ENCODE results near the gene DACH2. TPM values are rescaled to one million over a fixed set of nuclear protein-coding genes. Genes with fewer than 3 reads are reported as not detected.
"Not testable (repeated sequence)": the region's sequence is repeated elsewhere in the genome, so short reads cannot be mapped to it uniquely, and the experiment has no call there.

Gene DACH2
- total RNA-seq, 1 donor from 2014 or later, result not detected

- intact Hi-C loops (cut with micrococcal nuclease); DNase-seq (ENCODE audit: low spot score); H3K36me3 Mint-ChIP-seq (ENCODE audit: low read depth); H3K27ac Mint-ChIP-seq; H3K27me3 Mint-ChIP-seq (ENCODE audit: insufficient read depth); H3K9me3 Mint-ChIP-seq; H3K4me1 Mint-ChIP-seq (ENCODE audit: low read depth); H3K4me3 Mint-ChIP-seq: not testable (repeated sequence)
These were observed 33.1 kb downstream of the DACH2 start for GRCh38 chrX:86181325-86181724.

GRCh38 chrX:86192827-86193226, 44.6 kb downstream of the DACH2 start:
- intact Hi-C loops (cut with micrococcal nuclease), result loop anchor here (5.0 kb wide), 1 partner anchor 341 kb away; no protein-coding TSS in a partner anchor
- Mint-ChIP-seq H3K27ac (no peak overlapping the region), H3K4me1 (ENCODE audit: low read depth) (no peaks in the 10 kb centered on the region), H3K36me3 (ENCODE audit: low read depth) (no peaks in the 10 kb centered on the region), H3K9me3 (peaks cover 3% of the 10 kb centered on the region), H3K27me3 (ENCODE audit: insufficient read depth) (no peaks in the 10 kb centered on the region), H3K4me3 (no peak overlapping the region)
- no peak for DNase-seq (ENCODE audit: low spot score)

GRCh38 chrX:86194758-86195157, 46.5 kb downstream of the DACH2 start:
- Mint-ChIP-seq H3K4me1 (ENCODE audit: low read depth) (no peaks in the 10 kb centered on the region), H3K9me3 (peaks cover 3% of the 10 kb centered on the region), H3K4me3 (no peak overlapping the region), H3K36me3 (ENCODE audit: low read depth) (no peaks in the 10 kb centered on the region), H3K27me3 (ENCODE audit: insufficient read depth) (no peaks in the 10 kb centered on the region), H3K27ac (no peak overlapping the region)
- intact Hi-C loops (cut with micrococcal nuclease), result loop anchor here (5.0 kb wide), 1 partner anchor 342 kb away; no protein-coding TSS in a partner anchor
- DNase-seq (ENCODE audit: low spot score), result no peak

GRCh38 chrX:86195343-86195742, 47.1 kb downstream of the DACH2 start:
- H3K4me3 Mint-ChIP-seq, result no peak overlapping the region
- H3K4me1 Mint-ChIP-seq (ENCODE audit: low read depth), result no peaks in the 10 kb centered on the region
- H3K27ac Mint-ChIP-seq, result no peak overlapping the region
- DNase-seq (ENCODE audit: low spot score), result no peak
- no peaks in the 10 kb centered on the region for H3K36me3 Mint-ChIP-seq (ENCODE audit: low read depth)
- peaks cover 1% of the 10 kb centered on the region for H3K27me3 Mint-ChIP-seq (ENCODE audit: insufficient read depth)
- intact Hi-C loops (cut with micrococcal nuclease), result no loop called here
- H3K9me3 Mint-ChIP-seq, result peaks cover 3% of the 10 kb centered on the region

GRCh38 chrX:86197815-86198214, 49.6 kb downstream of the DACH2 start:
- H3K36me3 Mint-ChIP-seq (ENCODE audit: low read depth), result no peaks in the 10 kb centered on the region
- peaks cover 3% of the 10 kb centered on the region for H3K9me3 Mint-ChIP-seq
- intact Hi-C loops (cut with micrococcal nuclease), result no loop called here
- H3K27ac Mint-ChIP-seq, result no peak overlapping the region
- no peaks in the 10 kb centered on the region for H3K4me1 Mint-ChIP-seq (ENCODE audit: low read depth)
- DNase-seq (ENCODE audit: low spot score), result no peak
- peaks cover 1% of the 10 kb centered on the region for H3K27me3 Mint-ChIP-seq (ENCODE audit: insufficient read depth)
- H3K4me3 Mint-ChIP-seq, result no peak overlapping the region

- DNase-seq (ENCODE audit: low spot score), result no peak
- Mint-ChIP-seq H3K9me3 (no peaks in the 10 kb centered on the region), H3K27me3 (ENCODE audit: insufficient read depth) (no peaks in the 10 kb centered on the region), H3K4me3 (no peak overlapping the region), H3K4me1 (ENCODE audit: low read depth) (no peaks in the 10 kb centered on the region), H3K27ac (no peak overlapping the region), H3K36me3 (ENCODE audit: low read depth) (no peaks in the 10 kb centered on the region)
- intact Hi-C loops (cut with micrococcal nuclease), result no loop called here
These were observed 62.5 kb downstream of the DACH2 start for GRCh38 chrX:86210772-86211171.

GRCh38 chrX:86215260-86215659, 67.0 kb downstream of the DACH2 start:
- no peak for DNase-seq (ENCODE audit: low spot score)
- intact Hi-C loops (cut with micrococcal nuclease), result no loop called here
- H3K27ac Mint-ChIP-seq, result no peak overlapping the region
- no peaks in the 10 kb centered on the region for H3K9me3 Mint-ChIP-seq
- H3K36me3 Mint-ChIP-seq (ENCODE audit: low read depth), result no peaks in the 10 kb centered on the region
- H3K4me1 Mint-ChIP-seq (ENCODE audit: low read depth), result no peaks in the 10 kb centered on the region
- no peaks in the 10 kb centered on the region for H3K27me3 Mint-ChIP-seq (ENCODE audit: insufficient read depth)
- no peak overlapping the region for H3K4me3 Mint-ChIP-seq

- Mint-ChIP-seq H3K4me1 (ENCODE audit: low read depth) (no peaks in the 10 kb centered on the region), H3K9me3 (peaks cover 4% of the 10 kb centered on the region), H3K36me3 (ENCODE audit: low read depth) (no peaks in the 10 kb centered on the region), H3K27ac (no peak overlapping the region), H3K27me3 (ENCODE audit: insufficient read depth) (no peaks in the 10 kb centered on the region), H3K4me3 (no peak overlapping the region)
- intact Hi-C loops (cut with micrococcal nuclease), result no loop called here
- DNase-seq (ENCODE audit: low spot score), result no peak
These were observed 89.2 kb downstream of the DACH2 start for GRCh38 chrX:86237482-86237881.

- DNase-seq (ENCODE audit: low spot score), result no peak
- Mint-ChIP-seq H3K4me1 (ENCODE audit: low read depth) (no peaks in the 10 kb centered on the region), H3K9me3 (peaks cover 9% of the 10 kb centered on the region), H3K4me3 (no peak overlapping the region), H3K27me3 (ENCODE audit: insufficient read depth) (no peaks in the 10 kb centered on the region), H3K27ac (no peak overlapping the region), H3K36me3 (ENCODE audit: low read depth) (no peaks in the 10 kb centered on the region)
- intact Hi-C loops (cut with micrococcal nuclease), result no loop called here
These were observed 93.3 kb downstream of the DACH2 start for GRCh38 chrX:86241547-86241946.

GRCh38 chrX:86263526-86263925, 115.3 kb downstream of the DACH2 start:
- intact Hi-C loops (cut with micrococcal nuclease), result no loop called here
- DNase-seq (ENCODE audit: low spot score), result no peak
- Mint-ChIP-seq H3K4me3 (no peak overlapping the region), H3K27ac (no peak overlapping the region), H3K9me3 (no peaks in the 10 kb centered on the region), H3K4me1 (ENCODE audit: low read depth) (no peaks in the 10 kb centered on the region), H3K27me3 (ENCODE audit: insufficient read depth) (no peaks in the 10 kb centered on the region), H3K36me3 (ENCODE audit: low read depth) (no peaks in the 10 kb centered on the region)

GRCh38 chrX:86295293-86295692, 147.0 kb downstream of the DACH2 start:
- Mint-ChIP-seq H3K27ac (no peak overlapping the region), H3K4me1 (ENCODE audit: low read depth) (no peaks in the 10 kb centered on the region), H3K27me3 (ENCODE audit: insufficient read depth) (no peaks in the 10 kb centered on the region), H3K36me3 (ENCODE audit: low read depth) (no peaks in the 10 kb centered on the region), H3K9me3 (no peaks in the 10 kb centered on the region), H3K4me3 (no peak overlapping the region)
- DNase-seq (ENCODE audit: low spot score), result no peak
- intact Hi-C loops (cut with micrococcal nuclease), result no loop called here

GRCh38 chrX:86322913-86323312, 174.7 kb downstream of the DACH2 start:
- no peak for DNase-seq (ENCODE audit: low spot score)
- Mint-ChIP-seq H3K4me1 (ENCODE audit: low read depth) (no peaks in the 10 kb centered on the region), H3K4me3 (no peak overlapping the region), H3K27ac (no peak overlapping the region), H3K9me3 (peaks cover 12% of the 10 kb centered on the region), H3K27me3 (ENCODE audit: insufficient read depth) (no peaks in the 10 kb centered on the region), H3K36me3 (ENCODE audit: low read depth) (no peaks in the 10 kb centered on the region)
- intact Hi-C loops (cut with micrococcal nuclease), result no loop called here

GRCh38 chrX:86329174-86329573, 180.9 kb downstream of the DACH2 start:
- H3K36me3 Mint-ChIP-seq (ENCODE audit: low read depth), result no peaks in the 10 kb centered on the region
- H3K27ac Mint-ChIP-seq, result no peak overlapping the region
- H3K9me3 Mint-ChIP-seq, result peaks cover 3% of the 10 kb centered on the region
- no peak overlapping the region for H3K4me3 Mint-ChIP-seq
- intact Hi-C loops (cut with micrococcal nuclease), result no loop called here
- no peak for DNase-seq (ENCODE audit: low spot score)
- H3K27me3 Mint-ChIP-seq (ENCODE audit: insufficient read depth), result no peaks in the 10 kb centered on the region
- H3K4me1 Mint-ChIP-seq (ENCODE audit: low read depth), result no peaks in the 10 kb centered on the region

- Mint-ChIP-seq H3K9me3 (no peaks in the 10 kb centered on the region), H3K27ac (no peak overlapping the region), H3K4me1 (ENCODE audit: low read depth) (no peaks in the 10 kb centered on the region), H3K27me3 (ENCODE audit: insufficient read depth) (no peaks in the 10 kb centered on the region), H3K36me3 (ENCODE audit: low read depth) (no peaks in the 10 kb centered on the region), H3K4me3 (no peak overlapping the region)
- intact Hi-C loops (cut with micrococcal nuclease), result no loop called here
- DNase-seq (ENCODE audit: low spot score), result no peak
These were observed 200.4 kb downstream of the DACH2 start for GRCh38 chrX:86348669-86349068.

Measured in activated T-helper 1 cell treated with anti-CD3 and anti-CD28 coated beads, Interleukin-12 subunit alpha, Interleukin-12 subunit beta, Interleukin-2, Interleukin-4 antibody, amounts not matched to agents 30 ng/mL and 10 ng/mL and 1 ng/mL, durations not matched to agents 14 hours and 24 hours and 36 hours (primary cell).